SK-N-SH treated with all-trans-retinoic acid at 6 μM for 48 hours (cell line): ENCODE data around the gene ONECUT3.

ENCODE experiments used
- ARNTL ChIP-seq: fragments of 450-650 bp; formaldehyde crosslinking; IDR thresholded peaks from 2 replicates; pipeline ENCODE4 v1.5.0; 2020; ENCODE audit warnings: low read depth, mild to moderate bottlenecking, moderate library complexity, borderline replicate concordance
- CREB5 ChIP-seq: fragments of 250-450 bp; sonication (Bioruptor Pico); IDR thresholded peaks from 2 replicates; pipeline ENCODE4 v1.5.1; 2020; ENCODE audit warnings: low read depth, mild to moderate bottlenecking, moderate library complexity
- ESRRG ChIP-seq: fragments of 250-450 bp; sonication (Bioruptor Pico); IDR thresholded peaks from 2 replicates; pipeline ENCODE4 v1.6.1; 2021; ENCODE audit warnings: mild to moderate bottlenecking
- GLIS3 ChIP-seq: fragments of 250-450 bp; sonication (Bioruptor Pico); IDR thresholded peaks from 2 replicates; pipeline ENCODE4 v1.5.0; 2020; ENCODE audit warnings: mild to moderate bottlenecking, moderate library complexity
- OSR1 ChIP-seq: fragments of 250-450 bp; sonication (Bioruptor Pico); IDR thresholded peaks from 2 replicates; pipeline ENCODE4 v1.8.0; 2022; ENCODE audit warnings: moderate library complexity, mild to moderate bottlenecking, inconsistent platforms
- TCF4 ChIP-seq: fragments of 250-450 bp; sonication (Bioruptor Pico); IDR thresholded peaks from 2 replicates; pipeline ENCODE4 v1.8.0; 2021; ENCODE audit warnings: mild to moderate bottlenecking, moderate library complexity, borderline replicate concordance
- ZC3H10 ChIP-seq: fragments of 250-450 bp; sonication (Bioruptor Pico); IDR thresholded peaks from 2 replicates; pipeline ENCODE4 v1.5.1; 2021; ENCODE audit warnings: mild to moderate bottlenecking, moderate library complexity
- ZFP30 ChIP-seq: fragments of 450-650 bp; formaldehyde crosslinking; IDR thresholded peaks from 2 replicates; pipeline ENCODE4 v1.5.0; 2022; ENCODE audit warnings: mild to moderate bottlenecking, moderate library complexity
- ZNF70 ChIP-seq: fragments of 450-650 bp; formaldehyde crosslinking; IDR thresholded peaks from 2 replicates; pipeline ENCODE4 v1.5.0; 2020; ENCODE audit warnings: mild to moderate bottlenecking, moderate library complexity
- TF ChIP-seq, protein P1 (sequence below): fragments of 250-450 bp; sonication (Bioruptor Pico); IDR thresholded peaks from 2 replicates; pipeline ENCODE4 v1.5.1; 2021; ENCODE audit warnings: mild to moderate bottlenecking, moderate library complexity
- TF ChIP-seq, protein P2 (sequence below): fragments of 250-450 bp; sonication (Bioruptor Pico); IDR thresholded peaks from 2 replicates; pipeline ENCODE4 v1.8.0; 2020; ENCODE audit warnings: mild to moderate bottlenecking, moderate library complexity, borderline replicate concordance

DNA sequence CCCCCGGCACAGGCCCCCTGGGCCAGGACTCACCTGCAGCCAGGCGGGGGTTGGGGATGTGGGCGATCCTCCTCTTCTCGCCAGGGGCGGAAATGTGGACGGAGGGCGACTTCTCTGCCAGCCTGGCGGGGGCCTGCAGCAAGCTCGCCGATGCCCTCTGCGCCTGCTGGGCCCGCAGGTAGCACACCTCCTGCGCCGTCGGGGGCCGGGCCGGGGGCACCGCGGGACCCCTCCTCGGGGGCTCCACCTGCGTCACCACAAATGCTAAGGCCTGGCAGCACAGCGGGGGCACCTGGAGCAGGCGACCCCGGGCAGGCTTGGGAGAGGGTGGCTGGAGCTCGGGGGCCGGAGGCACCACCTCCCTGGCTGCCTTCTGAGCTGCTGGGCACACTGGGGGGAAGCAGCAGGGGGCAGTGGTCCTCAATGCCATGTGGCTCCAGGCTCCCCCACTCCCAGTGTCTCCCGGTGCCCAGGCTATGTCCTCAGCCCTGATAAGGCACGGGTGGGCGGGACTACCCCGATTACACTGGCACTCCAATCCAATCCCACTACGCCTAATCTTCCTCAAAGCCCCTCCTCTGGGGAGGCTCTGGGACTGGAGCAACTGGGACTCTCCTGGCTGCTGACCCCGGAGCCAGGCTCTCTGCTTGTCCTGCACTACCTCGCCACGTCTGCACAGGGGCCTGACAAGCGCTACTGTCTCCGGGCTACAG, 70.4 kb downstream of the ONECUT3 start:
- TF ChIP-seq, protein P1, sequence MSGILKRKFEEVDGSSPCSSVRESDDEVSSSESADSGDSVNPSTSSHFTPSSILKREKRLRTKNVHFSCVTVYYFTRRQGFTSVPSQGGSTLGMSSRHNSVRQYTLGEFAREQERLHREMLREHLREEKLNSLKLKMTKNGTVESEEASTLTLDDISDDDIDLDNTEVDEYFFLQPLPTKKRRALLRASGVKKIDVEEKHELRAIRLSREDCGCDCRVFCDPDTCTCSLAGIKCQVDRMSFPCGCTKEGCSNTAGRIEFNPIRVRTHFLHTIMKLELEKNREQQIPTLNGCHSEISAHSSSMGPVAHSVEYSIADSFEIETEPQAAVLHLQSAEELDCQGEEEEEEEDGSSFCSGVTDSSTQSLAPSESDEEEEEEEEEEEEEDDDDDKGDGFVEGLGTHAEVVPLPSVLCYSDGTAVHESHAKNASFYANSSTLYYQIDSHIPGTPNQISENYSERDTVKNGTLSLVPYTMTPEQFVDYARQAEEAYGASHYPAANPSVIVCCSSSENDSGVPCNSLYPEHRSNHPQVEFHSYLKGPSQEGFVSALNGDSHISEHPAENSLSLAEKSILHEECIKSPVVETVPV, result no peak
- TF ChIP-seq OSR1 (CRISPR knock-in tag), result no peak
- no peak for TF ChIP-seq GLIS3 (CRISPR knock-in tag)
- TF ChIP-seq, protein P2, sequence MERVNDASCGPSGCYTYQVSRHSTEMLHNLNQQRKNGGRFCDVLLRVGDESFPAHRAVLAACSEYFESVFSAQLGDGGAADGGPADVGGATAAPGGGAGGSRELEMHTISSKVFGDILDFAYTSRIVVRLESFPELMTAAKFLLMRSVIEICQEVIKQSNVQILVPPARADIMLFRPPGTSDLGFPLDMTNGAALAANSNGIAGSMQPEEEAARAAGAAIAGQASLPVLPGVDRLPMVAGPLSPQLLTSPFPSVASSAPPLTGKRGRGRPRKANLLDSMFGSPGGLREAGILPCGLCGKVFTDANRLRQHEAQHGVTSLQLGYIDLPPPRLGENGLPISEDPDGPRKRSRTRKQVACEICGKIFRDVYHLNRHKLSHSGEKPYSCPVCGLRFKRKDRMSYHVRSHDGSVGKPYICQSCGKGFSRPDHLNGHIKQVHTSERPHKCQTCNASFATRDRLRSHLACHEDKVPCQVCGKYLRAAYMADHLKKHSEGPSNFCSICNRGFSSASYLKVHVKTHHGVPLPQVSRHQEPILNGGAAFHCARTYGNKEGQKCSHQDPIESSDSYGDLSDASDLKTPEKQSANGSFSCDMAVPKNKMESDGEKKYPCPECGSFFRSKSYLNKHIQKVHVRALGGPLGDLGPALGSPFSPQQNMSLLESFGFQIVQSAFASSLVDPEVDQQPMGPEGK (CRISPR knock-in tag), result no peak
- TF ChIP-seq ZNF70 (CRISPR knock-in tag), result no peak
- TF ChIP-seq ARNTL, result no peak
- no peak for TF ChIP-seq ZC3H10 (CRISPR knock-in tag)
- no peak for TF ChIP-seq CREB5 (CRISPR knock-in tag)
- no peak for TF ChIP-seq TCF4 (CRISPR knock-in tag)
- TF ChIP-seq ZFP30 (CRISPR knock-in tag), result no peak
- no peak for TF ChIP-seq ESRRG
